GM19035 (cell line): ENCODE data around the gene NPLOC4.

Source experiments
- ATAC-seq: cut with Tn5 transposase; IDR thresholded peaks from one replicate; pipeline ENCODE4 v1.9.1; 2021; ENCODE audit not compliant: unreplicated experiment

The NPLOC4 gene

GRCh38 chr17:81549826-81550225 is 87.1 kb downstream of the NPLOC4 start:
- no peak for ATAC-seq

DNA sequence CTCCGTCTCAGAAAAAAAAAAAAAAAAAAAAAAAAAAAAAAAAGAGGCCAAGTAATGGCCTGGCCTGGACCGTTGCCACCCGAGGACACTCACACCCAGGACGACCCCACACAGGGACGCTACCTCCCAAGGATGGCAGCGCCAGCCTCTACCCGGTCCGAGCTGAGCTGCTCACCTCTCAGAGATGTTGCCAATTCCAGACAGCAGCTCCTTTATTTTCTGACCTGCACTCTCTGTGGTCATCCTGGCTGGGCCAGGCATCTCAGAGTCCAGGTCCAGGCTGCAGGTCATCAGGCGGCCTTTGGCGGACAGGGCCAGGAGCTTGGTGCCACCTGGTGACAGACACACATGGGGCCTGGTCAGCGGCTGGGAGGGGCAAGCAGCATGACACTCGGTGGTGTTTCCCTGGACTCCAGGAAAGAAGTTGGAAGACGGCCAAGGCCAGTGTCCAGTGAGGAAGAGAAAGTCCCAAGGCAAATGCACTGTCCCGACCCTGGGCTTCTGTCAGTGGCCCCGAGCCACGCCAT is 87.8 kb downstream of the NPLOC4 start:
- ATAC-seq = no peak

DNA sequence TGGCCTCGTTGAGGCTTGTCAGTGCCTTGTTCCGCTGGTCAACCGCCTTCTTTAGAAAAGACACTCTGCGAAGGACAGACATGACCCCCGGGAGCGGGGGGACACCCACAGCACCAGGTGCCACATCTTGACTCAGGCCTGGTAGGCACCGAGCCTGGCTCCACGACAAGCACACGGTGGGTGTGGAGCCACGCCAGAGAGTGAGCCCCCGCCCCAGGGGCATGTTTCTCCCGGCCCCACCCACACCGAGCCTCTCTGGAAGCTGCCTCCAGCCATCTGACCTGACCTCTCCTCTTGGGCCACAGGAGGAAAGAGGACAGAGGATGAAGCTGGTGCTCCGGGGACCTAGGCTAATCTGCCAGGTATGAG is 89.3 kb downstream of the NPLOC4 start:
- no peak for ATAC-seq

GRCh38 chr17:81546906-81547613 is 89.9 kb downstream of the NPLOC4 start:
- ATAC-seq = no peak

GRCh38 chr17:81545160-81545949 is 91.6 kb downstream of the NPLOC4 start:
- no peak for ATAC-seq

- ATAC-seq = no peak
These were observed 92.5 kb downstream of the NPLOC4 start for GRCh38 chr17:81544281-81544974.

DNA sequence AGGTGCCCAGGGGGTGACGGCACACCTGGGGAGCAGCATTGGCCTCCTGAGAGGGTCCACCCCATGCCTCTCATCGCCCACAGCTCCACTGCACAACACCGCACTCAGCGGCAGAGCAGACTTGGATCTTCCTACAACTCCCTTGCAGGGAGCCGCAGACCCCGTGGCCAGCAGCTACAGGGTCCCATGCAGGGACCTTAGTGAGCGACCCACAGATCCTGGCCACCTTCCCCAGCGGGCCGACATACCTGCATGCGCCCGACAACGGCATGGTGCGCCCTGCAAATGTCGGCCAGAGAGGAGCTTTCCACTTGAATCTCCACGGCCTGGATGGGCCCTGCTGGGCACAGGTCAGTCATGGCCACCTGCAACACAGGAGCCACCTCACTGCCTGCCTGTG is 93.2 kb downstream of the NPLOC4 start:
- no peak for ATAC-seq

DNA sequence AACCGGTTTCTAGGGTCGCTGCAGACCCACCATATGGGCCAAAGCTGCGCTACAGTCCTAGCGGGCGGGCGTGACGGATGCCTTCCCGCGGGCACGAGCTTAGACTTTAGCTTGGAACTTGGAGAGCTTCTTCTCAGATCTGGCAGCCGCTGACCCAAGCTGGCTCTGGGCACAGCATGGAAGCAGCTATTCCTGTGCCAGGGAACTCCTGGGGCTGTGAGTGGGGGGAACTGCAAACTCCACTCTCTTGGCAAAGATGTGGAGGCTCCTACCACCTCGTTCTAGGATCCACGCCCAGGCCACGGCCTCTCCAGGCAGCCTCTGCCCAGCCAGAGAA is 93.6 kb downstream of the NPLOC4 start:
- ATAC-seq = no peak

DNA sequence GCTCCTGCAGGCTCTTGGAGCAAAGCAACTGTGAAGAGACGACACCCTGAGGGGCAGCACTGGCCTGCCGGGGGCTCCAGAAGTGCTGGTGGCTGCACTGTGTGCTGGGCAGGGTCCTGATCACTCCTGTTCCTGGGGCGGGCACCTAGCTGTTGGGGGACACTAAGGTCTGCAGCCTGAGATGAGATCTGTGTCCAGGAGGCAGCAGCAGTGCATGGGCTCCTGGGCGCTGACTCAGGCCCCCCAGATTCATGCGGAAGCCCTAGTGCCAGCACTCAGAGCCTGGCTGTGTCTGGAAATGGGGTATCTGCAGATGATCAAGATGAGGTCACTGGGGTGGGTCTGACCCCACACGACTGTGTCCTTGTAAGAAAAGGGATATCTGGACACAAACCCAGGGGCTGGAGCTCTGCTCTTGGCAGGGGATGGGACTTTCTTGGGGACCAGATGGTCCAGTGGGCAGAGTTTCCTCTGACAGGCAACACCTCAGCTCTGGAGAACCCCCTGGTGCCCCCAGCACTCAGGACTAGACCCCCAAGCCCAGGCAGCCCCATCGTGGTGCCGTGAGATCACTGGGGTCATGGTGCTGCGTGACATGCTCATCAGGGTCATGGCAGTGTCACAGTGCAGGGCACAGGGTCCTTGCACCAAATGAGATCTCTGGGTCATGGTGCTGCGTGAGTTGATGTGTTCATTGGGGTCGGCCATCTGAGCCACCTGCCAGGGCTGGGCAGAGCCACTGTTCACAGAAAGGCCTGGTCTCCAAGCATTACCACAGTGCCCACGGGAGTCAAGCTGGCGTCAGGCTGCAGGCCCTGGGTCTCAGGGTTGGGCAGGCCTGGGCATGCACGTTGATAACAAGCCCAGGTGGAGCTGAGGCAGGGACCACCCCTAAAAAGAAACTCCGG is 94.2 kb downstream of the NPLOC4 start:
- no peak for ATAC-seq

GRCh38 chr17:81541123-81541522 is 95.8 kb downstream of the NPLOC4 start:
- ATAC-seq = no peak

- ATAC-seq = no peak
These were observed 96.3 kb downstream of the NPLOC4 start for GRCh38 chr17:81540676-81541027.

DNA sequence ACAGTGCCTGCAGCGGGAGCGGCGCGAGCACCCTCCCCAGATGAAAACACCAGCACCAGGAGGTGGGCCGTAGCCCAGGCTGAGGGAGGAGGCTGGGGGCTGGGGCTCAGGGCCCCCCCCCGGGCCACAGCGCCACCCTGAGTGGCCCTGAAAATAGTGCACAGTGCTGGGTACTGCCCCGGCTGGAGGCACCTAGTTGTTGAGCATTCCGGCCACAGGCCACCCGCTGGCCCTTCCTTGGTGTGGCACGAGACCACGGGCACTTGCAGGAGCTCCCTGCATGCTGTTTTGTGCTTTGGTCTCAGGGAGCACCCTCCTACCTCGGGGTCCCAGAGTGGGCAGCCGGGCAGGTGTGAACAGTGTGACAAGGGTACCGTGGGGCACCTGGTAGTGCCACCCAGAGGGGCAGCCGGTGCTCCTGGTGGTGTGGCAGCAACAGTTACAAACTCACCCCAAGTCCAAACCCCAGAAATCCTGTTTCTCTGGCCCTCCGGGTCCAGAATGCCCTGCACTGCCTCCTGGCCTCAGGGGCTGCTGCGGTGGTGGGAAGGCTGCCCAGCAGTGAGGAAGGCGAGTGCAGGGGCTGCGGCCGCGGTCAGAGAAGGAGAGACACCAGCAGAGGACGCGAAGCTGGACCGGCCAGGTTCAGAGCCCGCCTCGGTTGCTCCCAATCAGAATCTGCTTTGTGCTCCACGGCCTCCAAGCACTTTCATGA is 96.8 kb downstream of the NPLOC4 start:
- ATAC-seq = no peak

GRCh38 chr17:81539571-81539900 is 97.4 kb downstream of the NPLOC4 start:
- ATAC-seq = no peak

- no peak for ATAC-seq
These were observed 98.0 kb downstream of the NPLOC4 start for GRCh38 chr17:81538651-81539570.

- no peak for ATAC-seq
These were observed 98.9 kb downstream of the NPLOC4 start for GRCh38 chr17:81537856-81538555.

- no peak for ATAC-seq
These were observed 99.5 kb downstream of the NPLOC4 start for GRCh38 chr17:81537343-81537855.

DNA sequence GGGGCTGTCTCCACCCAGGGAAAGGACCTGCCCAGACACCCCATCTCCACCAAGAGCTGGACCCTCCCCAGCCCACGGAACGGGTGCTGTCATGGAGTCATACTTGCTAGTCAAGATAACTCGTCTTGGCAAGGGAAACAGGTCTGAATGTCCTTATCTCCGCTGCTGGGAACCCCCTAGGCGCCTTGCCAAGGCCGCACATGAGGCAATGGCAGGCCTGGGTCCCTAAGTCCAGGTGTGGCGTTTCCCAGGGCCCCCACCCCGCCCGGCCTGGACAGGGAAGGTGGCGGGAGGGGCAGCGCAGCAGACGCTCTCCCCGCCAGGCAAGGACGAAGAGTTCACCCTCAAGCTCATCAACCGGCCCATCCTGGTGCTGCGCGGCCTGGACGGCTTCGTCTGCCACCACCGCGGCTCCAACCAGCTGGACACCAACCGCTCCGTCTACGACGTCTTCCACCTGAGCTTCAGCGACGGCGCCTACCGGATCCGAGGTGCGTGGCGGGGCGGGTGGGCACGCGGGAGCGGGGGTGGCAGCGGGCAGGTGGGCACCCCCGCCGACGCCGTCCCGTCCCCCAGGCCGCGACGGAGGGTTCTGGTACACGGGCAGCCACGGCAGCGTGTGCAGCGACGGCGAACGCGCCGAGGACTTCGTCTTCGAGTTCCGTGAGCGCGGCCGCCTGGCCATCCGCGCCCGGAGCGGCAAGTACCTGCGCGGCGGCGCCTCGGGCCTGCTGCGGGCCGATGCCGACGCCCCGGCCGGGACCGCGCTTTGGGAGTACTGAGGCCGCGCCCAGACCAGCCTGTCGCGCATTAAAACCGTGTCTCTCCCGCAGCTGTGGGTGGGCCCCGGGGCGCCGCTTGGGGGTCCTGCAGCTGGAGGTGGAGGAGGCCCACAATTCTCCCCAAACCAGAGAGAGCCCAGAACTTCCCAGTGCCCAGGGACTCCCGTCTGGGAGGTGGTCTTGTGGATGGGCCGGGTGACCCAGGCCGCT is 100.3 kb downstream of the NPLOC4 start:
- no peak for ATAC-seq
